H7 (cell line): ENCODE results near the gene SMKR1. TPM values are rescaled to one million over a fixed set of nuclear protein-coding genes. Genes with fewer than 3 reads are reported as not detected.

Experiments
- DNase-seq: peaks from one replicate; pipeline ENCODE4 v3.0.0; 2012
- H3K27me3 ChIP-seq: 2 replicates; pipeline ENCODE4 v1.6.0; 2011; ENCODE audit warnings: mild to moderate bottlenecking, low read length; ENCODE audit not compliant: control insufficient read depth, insufficient read depth
- H3K36me3 ChIP-seq: replicated peaks from 2 replicates; pipeline ENCODE4 v1.5.1; 2011; ENCODE audit warnings: low read length; ENCODE audit not compliant: control insufficient read depth, insufficient read depth
- H3K4me3 ChIP-seq: 2 replicates; pipeline ENCODE4 v1.5.1; 2011; ENCODE audit warnings: low read depth, mild to moderate bottlenecking, control low read depth, low read length, moderate library complexity; ENCODE audit not compliant: insufficient read depth
- total RNA-seq: library from RNA; depleted of rRNA; stranded (reverse); fragments of >200 nt; shearing (Covaris generic); gene quantifications from 2 replicates; pipeline ENCODE4 v1.2.3, GENCODE V29; 2014; rRNA removed

SMKR1 gene
- total RNA-seq, 1 experiment from 2014 or later: not detected

DNA sequence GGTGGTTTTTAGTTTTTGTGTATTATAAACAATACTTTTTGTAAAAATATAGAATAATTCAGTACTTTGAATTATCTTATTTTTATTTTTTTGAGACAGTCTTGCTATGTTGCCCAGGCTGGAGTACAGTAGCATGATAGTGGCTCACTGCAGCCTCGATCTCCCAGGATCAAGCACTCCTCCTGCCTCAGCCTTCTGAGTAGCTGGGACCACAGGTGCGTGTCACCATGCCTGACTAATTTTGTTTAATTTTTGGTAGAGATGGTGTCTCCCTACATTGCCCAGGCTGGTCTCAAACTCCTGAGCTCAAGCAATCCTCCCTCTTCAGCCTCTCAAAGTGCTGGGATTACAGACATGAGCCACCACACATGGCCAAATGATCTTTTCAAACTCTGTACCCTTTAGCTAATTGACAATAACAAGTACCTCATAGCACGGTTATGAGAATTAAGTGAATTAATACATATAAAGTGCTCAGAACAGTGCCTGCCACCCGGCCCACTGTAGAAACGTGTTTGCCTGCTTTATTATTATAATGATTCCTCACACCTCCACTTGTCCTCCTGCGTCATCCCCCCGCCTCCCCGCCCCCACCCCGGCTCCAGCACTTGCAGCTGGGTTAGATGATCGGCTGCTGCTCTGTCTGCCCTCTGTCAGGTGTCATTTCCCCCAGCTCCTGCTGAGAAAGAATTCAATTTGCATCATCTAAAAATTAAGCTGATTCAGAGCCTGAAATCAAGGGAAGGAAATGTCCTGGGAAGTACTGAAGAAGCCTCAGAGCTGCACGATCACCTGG lies 55.6 kb downstream of the SMKR1 start:
- Histone ChIP-seq H3K4me3 (no peak overlapping the region), H3K36me3 (no peaks in the 10 kb centered on the region), H3K27me3 (no peaks in the 10 kb centered on the region)
- DNase-seq: peak; percentile 78

DNA sequence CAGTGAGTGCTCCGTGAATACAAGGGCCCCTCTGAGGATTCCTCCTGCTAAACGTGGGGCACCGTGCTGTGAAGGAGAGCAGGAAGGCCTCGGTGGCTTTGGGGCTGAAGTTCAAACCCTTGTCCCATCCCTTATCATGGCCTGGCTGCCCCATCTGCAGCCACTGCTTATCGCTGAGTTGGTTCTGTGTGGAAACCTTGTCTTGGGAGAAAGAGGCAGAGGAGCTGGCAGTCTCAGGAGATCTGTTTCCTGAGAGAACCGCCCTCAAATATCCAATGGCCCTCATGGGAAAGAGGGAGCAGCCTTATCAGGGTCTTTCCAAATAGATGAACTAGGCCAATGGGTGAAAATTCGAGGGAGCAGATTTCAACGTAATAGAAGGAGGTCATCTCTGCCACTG lies 57.2 kb downstream of the SMKR1 start:
- Histone ChIP-seq H3K27me3 (no peaks in the 10 kb centered on the region), H3K4me3 (no peak overlapping the region), H3K36me3 (no peaks in the 10 kb centered on the region)
- no peak for DNase-seq

DNA sequence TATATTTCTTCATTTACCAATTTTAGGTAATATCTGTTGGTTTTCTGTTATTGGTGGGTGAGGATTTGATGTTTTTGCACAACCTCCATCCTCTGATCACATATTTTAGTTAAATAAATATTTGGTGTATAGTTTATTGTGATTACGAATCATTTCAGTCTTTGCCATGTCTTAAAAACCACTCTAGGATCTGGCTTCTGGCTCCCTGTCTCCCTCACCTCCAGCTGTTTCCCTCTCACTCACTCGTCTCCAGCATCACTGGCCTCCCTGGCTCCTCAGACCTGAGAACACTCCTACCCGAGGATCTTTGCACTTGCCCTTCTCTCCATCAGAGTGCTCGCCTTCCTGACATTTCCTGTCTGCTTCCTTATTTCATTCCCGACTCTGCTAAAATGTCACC lies 58.5 kb downstream of the SMKR1 start:
- Histone ChIP-seq H3K4me3 (no peak overlapping the region), H3K36me3 (no peaks in the 10 kb centered on the region), H3K27me3 (no peaks in the 10 kb centered on the region)
- DNase-seq: no peak

DNA sequence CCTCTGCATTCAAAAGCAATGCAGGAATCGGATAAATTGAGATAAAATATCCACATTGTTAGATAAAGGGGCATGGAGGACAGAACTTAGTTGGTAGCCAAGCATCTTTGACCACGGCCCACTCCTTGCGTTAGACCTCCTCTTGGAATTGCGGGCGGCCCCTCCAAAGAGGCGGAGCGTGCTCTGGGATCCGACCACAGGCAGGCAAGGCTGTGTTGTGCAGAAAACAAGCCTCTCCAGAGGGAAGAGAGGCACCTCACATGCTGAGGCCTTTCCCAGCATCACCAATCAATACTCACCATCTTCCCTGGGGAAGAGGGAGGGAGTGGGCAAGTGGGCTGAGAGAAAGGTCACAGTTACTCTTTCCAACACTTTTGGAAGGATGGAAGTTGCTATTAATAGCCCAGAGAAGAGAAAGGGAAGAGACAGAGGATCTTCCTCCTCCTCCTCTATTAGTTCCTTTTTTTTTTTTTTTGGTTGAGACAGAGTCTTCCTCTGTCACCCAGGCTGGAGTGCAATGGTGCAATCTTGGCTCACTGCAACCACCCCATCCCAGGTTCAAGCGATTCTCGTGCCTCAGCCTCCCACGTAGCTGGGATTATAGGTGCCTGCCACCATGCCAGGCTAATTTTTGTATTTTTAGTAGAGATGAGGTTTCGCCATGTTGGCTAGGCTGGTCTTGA lies 59.5 kb downstream of the SMKR1 start:
- DNase-seq: peak; percentile 63
- Histone ChIP-seq H3K4me3 (no peak overlapping the region), H3K27me3 (no peaks in the 10 kb centered on the region), H3K36me3 (no peaks in the 10 kb centered on the region)

Other genes with a start within 250 kb of the SMKR1 start
- gene STRIP2, start 68.1 kb upstream of the SMKR1 start, total RNA-seq: 3.8 and 5.1 TPM in 2 replicates
- gene NRF1, start 109.2 kb downstream of the SMKR1 start, total RNA-seq: 13.7 and 21.1 TPM in 2 replicates